ENCODE results near the gene SLC25A25. TPM values are rescaled to one million over a fixed set of nuclear protein-coding genes. Genes with fewer than 3 reads are reported as not detected.

The SLC25A25 gene
- total and polyA plus RNA-seq, 2 experiments from 2014 or later, result 8.2 to 20.2 TPM

- H3K36me3 ChIP-seq (ENCODE audit: low read depth), result peaks cover 17% of the 10 kb centered on the region; the same call in 1 of the 2 replicates
- no peak for TF ChIP-seq EZH2 (IDR thresholded peaks at IDR 0.05; ENCODE audit: insufficient read depth, poor library complexity, severe bottlenecking)
- no peak for TF ChIP-seq EZH2phosphoT487 (IDR thresholded peaks at IDR 0.05; ENCODE audit: insufficient read depth, low read depth)
- no peak overlapping the region for H3K9ac ChIP-seq
- no peak overlapping the region for H3K4me3 ChIP-seq
- DNase-seq, result no peak
- H3K4me1 ChIP-seq (ENCODE audit: insufficient read depth), result peaks cover 21% of the 10 kb centered on the region
- in situ Hi-C loops (cut with MboI), result loop anchor here (10.0 kb wide), 1 partner anchor 157 kb away; no protein-coding TSS in a partner anchor
- H3K27ac ChIP-seq, result no peak overlapping the region
- H3K79me2 ChIP-seq (ENCODE audit: insufficient read depth), result peaks cover 52% of the 10 kb centered on the region
- no peak overlapping the region for H3K4me2 ChIP-seq (ENCODE audit: unreplicated experiment)
- H2AFZ ChIP-seq, result no peak overlapping the region
- peaks cover 21% of the 10 kb centered on the region for H3F3A ChIP-seq (ENCODE audit: insufficient read depth)
- H3K9me3 ChIP-seq (ENCODE audit: low read depth), result no peaks in the 10 kb centered on the region
- no peaks in the 10 kb centered on the region for H3K27me3 ChIP-seq (replicated peaks; ENCODE audit: insufficient read depth)
- H3K9me2 ChIP-seq (ENCODE audit: insufficient read depth), result no peaks in the 10 kb centered on the region
- H4K20me1 ChIP-seq (ENCODE audit: insufficient read depth), result no peaks in the 10 kb centered on the region
- WGBS, 2 experiments (ENCODE audit: low coverage in 1 of 2, low lambda C conversion rate in 2 of 2, missing lambda C conversion rate in 2 of 2), result 90 to 94% methylated on average over 17 to 20 of the region's 20 CpGs
Observed at GRCh38 chr9:128101690-128102089, 33.7 kb downstream of the SLC25A25 start.

- peaks cover 47% of the 10 kb centered on the region for H3K79me2 ChIP-seq (ENCODE audit: insufficient read depth)
- H3K4me3 ChIP-seq, result no peak overlapping the region
- no peak overlapping the region for H3K27ac ChIP-seq
- WGBS, 2 experiments (ENCODE audit: low coverage in 1 of 2, low lambda C conversion rate in 2 of 2, missing lambda C conversion rate in 2 of 2), result 79 to 85% methylated on average over 13 of the region's 13 CpGs
- H3K9ac ChIP-seq, result no peak overlapping the region
- peaks cover 21% of the 10 kb centered on the region for H3K4me1 ChIP-seq (ENCODE audit: insufficient read depth)
- no peaks in the 10 kb centered on the region for H4K20me1 ChIP-seq (ENCODE audit: insufficient read depth)
- no peaks in the 10 kb centered on the region for H3K9me3 ChIP-seq (ENCODE audit: low read depth)
- H2AFZ ChIP-seq, result no peak overlapping the region
- no peak for TF ChIP-seq EZH2phosphoT487 (IDR thresholded peaks at IDR 0.05; ENCODE audit: insufficient read depth, low read depth)
- no peak for TF ChIP-seq EZH2 (IDR thresholded peaks at IDR 0.05; ENCODE audit: insufficient read depth, poor library complexity, severe bottlenecking)
- in situ Hi-C loops (cut with MboI), result loop anchor here (10.0 kb wide), 1 partner anchor 157 kb away; no protein-coding TSS in a partner anchor
- H3K9me2 ChIP-seq (ENCODE audit: insufficient read depth), result no peaks in the 10 kb centered on the region
- H3K27me3 ChIP-seq (replicated peaks; ENCODE audit: insufficient read depth), result no peaks in the 10 kb centered on the region
- H3K36me3 ChIP-seq (ENCODE audit: low read depth), result peaks cover 17% of the 10 kb centered on the region; the same call in 1 of the 2 replicates
- DNase-seq, result no peak
- peaks cover 21% of the 10 kb centered on the region for H3F3A ChIP-seq (ENCODE audit: insufficient read depth)
- no peak overlapping the region for H3K4me2 ChIP-seq (ENCODE audit: unreplicated experiment)
Observed at GRCh38 chr9:128102196-128102595, 34.2 kb downstream of the SLC25A25 start.

DNA sequence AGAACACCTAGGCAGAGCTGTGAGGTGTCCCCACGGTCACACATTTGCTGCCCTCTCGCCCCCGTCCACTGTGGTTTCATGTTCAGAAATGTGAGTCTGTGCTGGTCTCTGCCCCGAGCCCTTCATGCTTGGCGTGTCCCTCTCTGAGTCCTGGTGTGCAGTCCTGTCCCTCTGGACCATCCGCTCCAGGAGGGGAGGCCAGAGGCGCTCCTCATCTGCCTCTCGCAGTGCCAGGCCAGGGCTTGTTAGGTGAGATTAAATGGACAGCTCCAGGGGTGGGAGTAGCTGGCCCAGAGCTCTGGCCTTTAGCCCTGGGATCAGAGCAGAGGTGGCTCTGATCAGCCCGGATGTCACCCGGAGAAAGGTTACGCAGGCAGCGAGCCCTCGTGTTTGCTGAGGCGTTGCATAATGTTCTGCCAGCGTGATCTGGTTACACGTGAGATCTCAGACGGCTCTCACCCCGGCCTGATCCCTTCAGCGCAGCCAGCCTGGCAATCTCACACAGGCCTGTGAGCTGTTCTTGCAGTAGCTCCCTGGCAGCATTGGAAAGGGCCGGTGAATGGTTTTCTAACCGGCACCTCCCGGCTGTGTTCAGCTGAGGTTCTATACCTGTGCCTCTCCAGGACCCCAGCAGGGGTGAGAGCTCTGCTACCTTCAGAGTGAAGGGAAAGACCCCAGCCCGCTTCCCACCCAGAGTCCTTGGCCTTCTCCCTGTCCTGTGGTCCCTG, 35.0 kb downstream of the SLC25A25 start:
- no peak for DNase-seq

GRCh38 chr9:128103589-128103962, 35.5 kb downstream of the SLC25A25 start:
- Histone ChIP-seq H3K79me2 (ENCODE audit: insufficient read depth) (peaks cover 40% of the 10 kb centered on the region), H3K9ac (no peak overlapping the region), H3F3A (ENCODE audit: insufficient read depth) (peaks cover 12% of the 10 kb centered on the region), H3K4me1 (ENCODE audit: insufficient read depth) (peaks cover 14% of the 10 kb centered on the region), H3K27ac (no peak overlapping the region), H3K36me3 (ENCODE audit: low read depth) (peaks cover 17% of the 10 kb centered on the region; the same call in 1 of the 2 replicates), H3K4me2 (ENCODE audit: unreplicated experiment) (no peak overlapping the region), H3K4me3 (no peak overlapping the region), H3K9me2 (ENCODE audit: insufficient read depth) (no peaks in the 10 kb centered on the region), H3K27me3 (replicated peaks; ENCODE audit: insufficient read depth) (no peaks in the 10 kb centered on the region), H3K9me3 (ENCODE audit: low read depth) (no peaks in the 10 kb centered on the region), H2AFZ (no peak overlapping the region), H4K20me1 (ENCODE audit: insufficient read depth) (no peaks in the 10 kb centered on the region)
- DNase-seq, result no peak
- TF ChIP-seq EZH2 (IDR thresholded peaks at IDR 0.05; ENCODE audit: insufficient read depth, poor library complexity, severe bottlenecking) (no peak), EZH2phosphoT487 (IDR thresholded peaks at IDR 0.05; ENCODE audit: insufficient read depth, low read depth) (no peak)
- in situ Hi-C loops (cut with MboI), result loop anchor here (10.0 kb wide), 1 partner anchor 159 kb away; no protein-coding TSS in a partner anchor
- WGBS, 2 experiments (ENCODE audit: low coverage in 1 of 2, low lambda C conversion rate in 2 of 2, missing lambda C conversion rate in 2 of 2), result 87 to 88% methylated on average over 8 of the region's 8 CpGs

More for the DNA sequence above, 35.0 kb downstream of the SLC25A25 start:
- no peak overlapping the region for H3K9ac ChIP-seq
- peaks cover 13% of the 10 kb centered on the region for H3F3A ChIP-seq (ENCODE audit: insufficient read depth)
- H2AFZ ChIP-seq, result no peak overlapping the region
- H3K4me3 ChIP-seq, result no peak overlapping the region
- H3K27ac ChIP-seq, result no peak overlapping the region
- peaks cover 40% of the 10 kb centered on the region for H3K79me2 ChIP-seq (ENCODE audit: insufficient read depth)
- in situ Hi-C loops (cut with MboI), result loop anchor here (10.0 kb wide), 1 partner anchor 158 kb away; no protein-coding TSS in a partner anchor
- no peaks in the 10 kb centered on the region for H3K27me3 ChIP-seq (replicated peaks; ENCODE audit: insufficient read depth)
- TF ChIP-seq EZH2phosphoT487 (IDR thresholded peaks at IDR 0.05; ENCODE audit: insufficient read depth, low read depth) (no peak), EZH2 (IDR thresholded peaks at IDR 0.05; ENCODE audit: insufficient read depth, poor library complexity, severe bottlenecking) (no peak)
- peaks cover 17% of the 10 kb centered on the region; the same call in 1 of the 2 replicates for H3K36me3 ChIP-seq (ENCODE audit: low read depth)
- peaks cover 14% of the 10 kb centered on the region for H3K4me1 ChIP-seq (ENCODE audit: insufficient read depth)
- no peaks in the 10 kb centered on the region for H3K9me3 ChIP-seq (ENCODE audit: low read depth)
- no peaks in the 10 kb centered on the region for H4K20me1 ChIP-seq (ENCODE audit: insufficient read depth)
- no peaks in the 10 kb centered on the region for H3K9me2 ChIP-seq (ENCODE audit: insufficient read depth)
- WGBS, 2 experiments (ENCODE audit: low coverage in 1 of 2, low lambda C conversion rate in 2 of 2, missing lambda C conversion rate in 2 of 2), result 93 to 95% methylated on average over 23 of the region's 23 CpGs
- H3K4me2 ChIP-seq (ENCODE audit: unreplicated experiment), result no peak overlapping the region
